ENCODE results near the gene LRMDA.

DNA sequence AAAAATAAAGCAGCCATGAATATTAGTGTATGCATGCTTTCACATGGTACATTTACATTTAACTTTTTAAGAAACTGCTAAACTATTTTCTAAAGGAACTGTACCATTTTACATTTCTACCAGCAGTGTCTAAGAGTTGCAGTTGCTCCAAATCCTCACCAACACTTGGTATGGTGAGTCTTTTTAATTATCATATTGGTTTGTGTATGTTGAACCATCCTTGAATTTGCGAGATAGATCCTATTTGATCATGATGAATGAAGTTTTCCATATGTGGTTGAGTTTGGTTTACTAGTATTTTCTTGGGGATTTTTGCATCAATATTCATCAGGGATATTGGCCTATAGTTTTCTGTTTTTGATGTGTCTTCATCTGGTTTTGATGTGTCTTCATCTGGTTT lies 1057.2 kb downstream of the LRMDA start:
- TF ChIP-seq, protein P1, sequence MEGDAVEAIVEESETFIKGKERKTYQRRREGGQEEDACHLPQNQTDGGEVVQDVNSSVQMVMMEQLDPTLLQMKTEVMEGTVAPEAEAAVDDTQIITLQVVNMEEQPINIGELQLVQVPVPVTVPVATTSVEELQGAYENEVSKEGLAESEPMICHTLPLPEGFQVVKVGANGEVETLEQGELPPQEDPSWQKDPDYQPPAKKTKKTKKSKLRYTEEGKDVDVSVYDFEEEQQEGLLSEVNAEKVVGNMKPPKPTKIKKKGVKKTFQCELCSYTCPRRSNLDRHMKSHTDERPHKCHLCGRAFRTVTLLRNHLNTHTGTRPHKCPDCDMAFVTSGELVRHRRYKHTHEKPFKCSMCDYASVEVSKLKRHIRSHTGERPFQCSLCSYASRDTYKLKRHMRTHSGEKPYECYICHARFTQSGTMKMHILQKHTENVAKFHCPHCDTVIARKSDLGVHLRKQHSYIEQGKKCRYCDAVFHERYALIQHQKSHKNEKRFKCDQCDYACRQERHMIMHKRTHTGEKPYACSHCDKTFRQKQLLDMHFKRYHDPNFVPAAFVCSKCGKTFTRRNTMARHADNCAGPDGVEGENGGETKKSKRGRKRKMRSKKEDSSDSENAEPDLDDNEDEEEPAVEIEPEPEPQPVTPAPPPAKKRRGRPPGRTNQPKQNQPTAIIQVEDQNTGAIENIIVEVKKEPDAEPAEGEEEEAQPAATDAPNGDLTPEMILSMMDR (IDR thresholded peaks at IDR 0.05) = no peak
- TF ChIP-seq EZH2phosphoT487 (IDR thresholded peaks at IDR 0.05) = no peak
- TF ChIP-seq EZH2 (IDR thresholded peaks at IDR 0.05) = no peak

All from neural progenitor cell (in vitro differentiated cells).